Liver (tissue), 9 donors: ENCODE data around the gene ANKFY1. TPM values are rescaled to one million over a fixed set of nuclear protein-coding genes. Genes with fewer than 3 reads are reported as not detected.
A peak's percentile ranks its signal among the peaks of the same experiment; 100 is the strongest.

ENCODE experiments used
- DNase-seq: peaks from one replicate; pipeline ENCODE4 v3.0.0-alpha.2; 2017; ENCODE audit warnings: low spot score
- H3K27ac ChIP-seq, 2 donors: one replicate each; pipeline ENCODE4 v1.7.0; 2013; ENCODE audit warnings: inconsistent platforms in 2 of 2, low read length in 2 of 2, control low read depth in 1 of 2, low read depth in 1 of 2, mild to moderate bottlenecking in 1 of 2
- H3K27me3 ChIP-seq, 4 donors: one replicate each; pipeline versions ENCODE4 v1.6.1 to v1.7.0; 2013; ENCODE audit warnings: low read length in 3 of 4, inconsistent platforms in 1 of 4, mild to moderate bottlenecking in 1 of 4, moderate library complexity in 1 of 4; ENCODE audit not compliant: control insufficient read depth in 4 of 4, insufficient read depth in 4 of 4
- H3K36me3 ChIP-seq, 4 donors: one replicate each; pipeline versions ENCODE4 v1.6.1 to v1.7.0; 2013; ENCODE audit warnings: low read length in 3 of 4, mild to moderate bottlenecking in 3 of 4, low read depth in 1 of 4, moderate library complexity in 1 of 4; ENCODE audit not compliant: control insufficient read depth in 4 of 4, insufficient read depth in 3 of 4
- H3K4me1 ChIP-seq, 4 donors: one replicate each; pipeline versions ENCODE4 v1.6.1 to v1.7.0; 2013; ENCODE audit warnings: low read length in 3 of 4, mild to moderate bottlenecking in 3 of 4, moderate library complexity in 1 of 4; ENCODE audit not compliant: control insufficient read depth in 4 of 4, insufficient read depth in 4 of 4
- H3K4me3 ChIP-seq, 3 donors: one replicate each; pipeline versions ENCODE4 v1.6.1 to v1.7.0; 2013; ENCODE audit warnings: low read length in 3 of 3, control low read depth in 1 of 3, low read depth in 1 of 3, mild to moderate bottlenecking in 1 of 3
- H3K9ac ChIP-seq, 2 donors: one replicate each; pipeline ENCODE4 v1.7.0; 2013; ENCODE audit warnings: low read length in 2 of 2, mild to moderate bottlenecking in 2 of 2, moderate library complexity in 2 of 2, control low read depth in 1 of 2, low read depth in 1 of 2
- H3K9me3 ChIP-seq, 4 donors: one replicate each; pipeline versions ENCODE4 v1.6.1 to v1.7.0; 2013; ENCODE audit warnings: low read length in 3 of 4; ENCODE audit not compliant: control insufficient read depth in 4 of 4
- EGR1 ChIP-seq, 2 donors: IDR thresholded peaks; 2 replicates each; pipeline ENCODE4 v1.6.1; 2016 to 2018; ENCODE audit warnings: antibody characterized with exemption in 2 of 2, low read depth in 2 of 2
- FOXA1 ChIP-seq: IDR thresholded peaks from 2 replicates; pipeline ENCODE4 v1.6.1; 2016; ENCODE audit warnings: antibody characterized with exemption
- FOXA2 ChIP-seq: IDR thresholded peaks from 2 replicates; pipeline ENCODE4 v1.6.1; 2016; ENCODE audit warnings: antibody characterized with exemption
- GABPA ChIP-seq, 2 donors: IDR thresholded peaks in 1 of 2; conservative IDR thresholded peaks in 1 of 2; 2 replicates each; pipeline ENCODE4 v1.6.1; 2016; ENCODE audit warnings: antibody characterized with exemption in 2 of 2, mild to moderate bottlenecking in 1 of 2, moderate library complexity in 1 of 2
- HNF4A ChIP-seq, 2 donors: conservative IDR thresholded peaks; 2 replicates each; pipeline ENCODE4 v1.6.1; 2016; ENCODE audit warnings: antibody characterized with exemption in 2 of 2, mild to moderate bottlenecking in 2 of 2
- HNF4G ChIP-seq: IDR thresholded peaks from 2 replicates; pipeline ENCODE4 v1.6.1; 2016; ENCODE audit warnings: antibody characterized with exemption
- JUND ChIP-seq, 2 donors: IDR thresholded peaks; 2 replicates each; pipeline ENCODE4 v1.6.1; 2016; ENCODE audit warnings: antibody characterized with exemption in 2 of 2
- NR2F2 ChIP-seq: IDR thresholded peaks from 2 replicates; pipeline ENCODE4 v1.6.1; 2016; ENCODE audit warnings: antibody characterized with exemption
- RAD21 ChIP-seq, 2 donors: IDR thresholded peaks; 2 replicates each; pipeline ENCODE4 v1.6.1; 2016; ENCODE audit warnings: antibody characterized with exemption in 2 of 2, mild to moderate bottlenecking in 2 of 2
- RXRA ChIP-seq, 2 donors: IDR thresholded peaks; 2 replicates each; pipeline ENCODE4 v1.6.1; 2017 to 2018; ENCODE audit warnings: antibody characterized with exemption in 2 of 2, mild to moderate bottlenecking in 1 of 2
- TAF1 ChIP-seq: conservative IDR thresholded peaks from 2 replicates; pipeline ENCODE4 v1.6.1; 2016; ENCODE audit warnings: antibody characterized with exemption, mild to moderate bottlenecking
- YY1 ChIP-seq: IDR thresholded peaks from 2 replicates; pipeline ENCODE4 v1.6.1; 2016; ENCODE audit warnings: antibody characterized with exemption, mild to moderate bottlenecking
- WGBS: extraction: QIAGEN DNeasy Blood & Tissue Kit; methylation state at CpG from one replicate; pipeline ENCODE4 v1.1.7; 2013; 5-methylcytosine and 5-hydroxymethylcytosine counted together
- polyA plus RNA-seq, 2 donors: library from polyadenylated mRNA; stranded (reverse) in 1 of 2; unstranded in 1 of 2; fragments of 200-250 nt in 1 of 2; fragments of >200 nt in 1 of 2; fragmentation: Nextera tagmentation in 1 of 2; extraction: Ambion mirVana in 1 of 2; gene quantifications; one replicate each; pipeline versions ENCODE4 v1.2.1 to v1.2.3, GENCODE V29; 2013 to 2015
- total RNA-seq, 2 donors: library from RNA; depleted of rRNA; stranded (reverse); fragments of >200 nt; gene quantifications; one replicate each; pipeline ENCODE4 v1.2.3, GENCODE V29; 2014
- TF ChIP-seq, protein P1 (sequence below): IDR thresholded peaks from 2 replicates; pipeline ENCODE4 v1.6.1; 2016; ENCODE audit warnings: antibody characterized with exemption
- TF ChIP-seq, protein P2 (sequence below): IDR thresholded peaks from 2 replicates; pipeline ENCODE4 v1.6.1; 2016; ENCODE audit warnings: antibody characterized with exemption, mild to moderate bottlenecking
- TF ChIP-seq, protein P3 (sequence below): IDR thresholded peaks from 2 replicates; pipeline ENCODE4 v1.6.1; 2016; ENCODE audit warnings: antibody characterized with exemption
- TF ChIP-seq, protein P4 (sequence below): IDR thresholded peaks from 2 replicates; pipeline ENCODE4 v1.6.1; 2016; ENCODE audit warnings: antibody characterized with exemption
- donor health status: healthy.
- donor health status: healthy.
- donor health status: healthy.
- donor health status: healthy.
- donor health status: healthy.

The ANKFY1 gene
- total and polyA plus RNA-seq, 4 donors, result 6.8 to 38.6 (median 21.9) TPM

DNA sequence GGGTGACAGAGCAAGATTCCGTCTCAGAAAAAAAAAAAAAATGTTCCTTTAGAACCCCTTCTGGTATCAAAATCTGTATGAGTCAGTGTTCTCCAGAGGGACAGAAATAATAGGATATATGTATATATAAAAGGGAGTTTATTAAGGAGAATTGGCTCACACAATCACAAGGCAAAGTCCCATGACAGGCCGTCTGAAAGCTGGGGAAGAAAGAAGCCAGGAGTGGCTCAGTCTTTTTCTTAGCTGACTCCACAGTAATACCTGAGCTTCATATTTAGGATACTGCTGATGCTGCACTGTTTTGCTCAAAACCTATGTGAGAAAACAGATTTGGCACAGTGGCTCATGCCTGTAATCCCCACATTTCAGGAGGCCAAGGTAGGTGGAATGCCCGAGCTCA, 143.4 kb downstream of the ANKFY1 start:
- no peak overlapping the region for H3K9ac ChIP-seq
- TF ChIP-seq RAD21 (IDR thresholded peaks at IDR 0.05), result no peak
- no peak for TF ChIP-seq GABPA (IDR thresholded peaks at IDR 0.05 in 1 of 2, conservative IDR thresholded peaks at IDR 0.05 in 1 of 2)
- TF ChIP-seq, protein P1, sequence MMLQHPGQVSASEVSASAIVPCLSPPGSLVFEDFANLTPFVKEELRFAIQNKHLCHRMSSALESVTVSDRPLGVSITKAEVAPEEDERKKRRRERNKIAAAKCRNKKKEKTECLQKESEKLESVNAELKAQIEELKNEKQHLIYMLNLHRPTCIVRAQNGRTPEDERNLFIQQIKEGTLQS, result no peak
- no peak for TF ChIP-seq YY1
- TF ChIP-seq, protein P2, sequence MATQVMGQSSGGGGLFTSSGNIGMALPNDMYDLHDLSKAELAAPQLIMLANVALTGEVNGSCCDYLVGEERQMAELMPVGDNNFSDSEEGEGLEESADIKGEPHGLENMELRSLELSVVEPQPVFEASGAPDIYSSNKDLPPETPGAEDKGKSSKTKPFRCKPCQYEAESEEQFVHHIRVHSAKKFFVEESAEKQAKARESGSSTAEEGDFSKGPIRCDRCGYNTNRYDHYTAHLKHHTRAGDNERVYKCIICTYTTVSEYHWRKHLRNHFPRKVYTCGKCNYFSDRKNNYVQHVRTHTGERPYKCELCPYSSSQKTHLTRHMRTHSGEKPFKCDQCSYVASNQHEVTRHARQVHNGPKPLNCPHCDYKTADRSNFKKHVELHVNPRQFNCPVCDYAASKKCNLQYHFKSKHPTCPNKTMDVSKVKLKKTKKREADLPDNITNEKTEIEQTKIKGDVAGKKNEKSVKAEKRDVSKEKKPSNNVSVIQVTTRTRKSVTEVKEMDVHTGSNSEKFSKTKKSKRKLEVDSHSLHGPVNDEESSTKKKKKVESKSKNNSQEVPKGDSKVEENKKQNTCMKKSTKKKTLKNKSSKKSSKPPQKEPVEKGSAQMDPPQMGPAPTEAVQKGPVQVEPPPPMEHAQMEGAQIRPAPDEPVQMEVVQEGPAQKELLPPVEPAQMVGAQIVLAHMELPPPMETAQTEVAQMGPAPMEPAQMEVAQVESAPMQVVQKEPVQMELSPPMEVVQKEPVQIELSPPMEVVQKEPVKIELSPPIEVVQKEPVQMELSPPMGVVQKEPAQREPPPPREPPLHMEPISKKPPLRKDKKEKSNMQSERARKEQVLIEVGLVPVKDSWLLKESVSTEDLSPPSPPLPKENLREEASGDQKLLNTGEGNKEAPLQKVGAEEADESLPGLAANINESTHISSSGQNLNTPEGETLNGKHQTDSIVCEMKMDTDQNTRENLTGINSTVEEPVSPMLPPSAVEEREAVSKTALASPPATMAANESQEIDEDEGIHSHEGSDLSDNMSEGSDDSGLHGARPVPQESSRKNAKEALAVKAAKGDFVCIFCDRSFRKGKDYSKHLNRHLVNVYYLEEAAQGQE, result no peak
- H3K27me3 ChIP-seq, result no peaks in the 10 kb centered on the region
- H3K4me3 ChIP-seq, result no peak overlapping the region
- peaks cover 0 to 5% (median 0%) of the 10 kb centered on the region in 4 donors for H3K4me1 ChIP-seq
- no peaks in the 10 kb centered on the region for H3K9me3 ChIP-seq
- no peak overlapping the region for H3K27ac ChIP-seq
- peaks cover 8 to 30% (median 28%) of the 10 kb centered on the region in 4 donors for H3K36me3 ChIP-seq
- no peak for DNase-seq
- WGBS, result 77% methylated on average over 3 of the region's 3 CpGs

DNA sequence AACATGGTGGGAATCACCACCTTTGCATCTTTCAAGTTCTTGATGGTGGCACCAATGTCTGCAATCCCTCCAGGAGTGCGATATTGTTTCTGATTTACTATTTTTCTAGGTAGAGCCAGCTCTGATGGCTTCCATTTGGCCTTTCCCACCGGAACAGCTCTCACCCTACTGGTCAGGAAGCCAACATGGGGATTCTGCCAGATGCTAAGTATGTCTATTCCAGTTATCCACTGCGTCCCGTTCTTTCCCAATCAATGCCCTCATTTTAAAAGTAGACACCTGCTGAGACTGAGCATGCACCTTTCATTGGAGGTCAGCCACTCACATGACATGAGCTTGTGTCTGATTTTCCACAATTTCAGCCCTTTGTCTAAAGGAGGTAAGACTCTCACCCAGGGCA, 144.5 kb downstream of the ANKFY1 start:
- H3K9ac ChIP-seq, result no peak overlapping the region
- 72% methylated on average over 4 of the region's 4 CpGs for WGBS
- no peaks in the 10 kb centered on the region for H3K27me3 ChIP-seq
- no peak for DNase-seq
- H3K4me1 ChIP-seq, result peaks cover 0 to 5% (median 0%) of the 10 kb centered on the region in 4 donors
- H3K27ac ChIP-seq, result no peak overlapping the region
- no peak overlapping the region for H3K4me3 ChIP-seq
- peaks cover 7 to 39% (median 32%) of the 10 kb centered on the region in 4 donors for H3K36me3 ChIP-seq
- no peak for TF ChIP-seq FOXA1
- no peak for TF ChIP-seq JUND (IDR thresholded peaks at IDR 0.05)
- no peak for TF ChIP-seq HNF4G
- TF ChIP-seq, protein P1, result no peak
- no peak for TF ChIP-seq TAF1
- no peak for TF ChIP-seq RAD21 (IDR thresholded peaks at IDR 0.05)
- no peak for TF ChIP-seq FOXA2
- TF ChIP-seq, protein P3, sequence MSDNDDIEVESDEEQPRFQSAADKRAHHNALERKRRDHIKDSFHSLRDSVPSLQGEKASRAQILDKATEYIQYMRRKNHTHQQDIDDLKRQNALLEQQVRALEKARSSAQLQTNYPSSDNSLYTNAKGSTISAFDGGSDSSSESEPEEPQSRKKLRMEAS, result no peak
- TF ChIP-seq HNF4A (conservative IDR thresholded peaks at IDR 0.05), result no peak
- no peaks in the 10 kb centered on the region for H3K9me3 ChIP-seq

DNA sequence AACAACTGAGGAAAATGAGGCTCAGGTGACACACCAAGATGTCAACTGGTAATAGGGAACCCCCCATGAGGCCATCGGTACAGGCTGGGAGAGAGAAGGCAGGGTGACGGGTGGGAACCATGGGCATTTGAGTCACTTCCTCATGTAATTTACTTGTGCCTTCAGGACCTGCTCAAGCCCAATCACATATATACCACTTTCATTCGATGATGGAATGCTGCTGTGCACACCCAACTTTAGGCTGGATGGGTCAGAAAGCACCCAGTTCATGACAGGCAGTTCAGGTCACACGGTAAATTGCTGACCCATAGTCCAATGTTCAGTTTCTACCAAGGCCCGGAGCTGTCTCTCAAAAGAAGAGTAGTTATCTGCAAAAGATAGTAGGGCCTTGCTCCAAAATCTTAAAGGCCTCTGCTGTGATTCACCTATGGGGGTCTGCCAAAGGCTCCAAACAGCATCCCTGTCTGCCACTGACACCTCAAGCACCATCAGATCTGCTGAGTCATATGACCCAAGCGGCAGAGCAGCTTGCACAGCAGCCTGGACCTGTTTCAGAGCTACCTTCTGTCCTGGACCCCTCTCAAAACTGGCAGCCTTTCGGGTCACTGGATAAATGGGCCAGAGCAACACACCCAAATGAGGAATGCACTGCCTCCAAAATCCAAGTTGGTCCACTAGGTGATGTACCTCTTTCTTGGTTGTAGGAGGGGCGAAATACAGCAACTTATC, 145.6 kb downstream of the ANKFY1 start:
- TF ChIP-seq, protein P3, result no peak
- TF ChIP-seq RXRA (IDR thresholded peaks at IDR 0.05) (peak in 1 of 2 donors; percentile 37), NR2F2 (no peak), HNF4A (conservative IDR thresholded peaks at IDR 0.05) (peak; percentile 58 to 82), EGR1 (IDR thresholded peaks at IDR 0.05; ENCODE audit: low read depth in 2 of 2) (no peak), HNF4G (no peak)
- TF ChIP-seq, protein P1, result no peak
- TF ChIP-seq, protein P4, sequence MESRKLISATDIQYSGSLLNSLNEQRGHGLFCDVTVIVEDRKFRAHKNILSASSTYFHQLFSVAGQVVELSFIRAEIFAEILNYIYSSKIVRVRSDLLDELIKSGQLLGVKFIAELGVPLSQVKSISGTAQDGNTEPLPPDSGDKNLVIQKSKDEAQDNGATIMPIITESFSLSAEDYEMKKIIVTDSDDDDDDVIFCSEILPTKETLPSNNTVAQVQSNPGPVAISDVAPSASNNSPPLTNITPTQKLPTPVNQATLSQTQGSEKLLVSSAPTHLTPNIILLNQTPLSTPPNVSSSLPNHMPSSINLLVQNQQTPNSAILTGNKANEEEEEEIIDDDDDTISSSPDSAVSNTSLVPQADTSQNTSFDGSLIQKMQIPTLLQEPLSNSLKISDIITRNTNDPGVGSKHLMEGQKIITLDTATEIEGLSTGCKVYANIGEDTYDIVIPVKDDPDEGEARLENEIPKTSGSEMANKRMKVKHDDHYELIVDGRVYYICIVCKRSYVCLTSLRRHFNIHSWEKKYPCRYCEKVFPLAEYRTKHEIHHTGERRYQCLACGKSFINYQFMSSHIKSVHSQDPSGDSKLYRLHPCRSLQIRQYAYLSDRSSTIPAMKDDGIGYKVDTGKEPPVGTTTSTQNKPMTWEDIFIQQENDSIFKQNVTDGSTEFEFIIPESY, result no peak
- H3K27ac ChIP-seq, result no peak overlapping the region
- H3K4me1 ChIP-seq, result peaks cover 0 to 5% (median 0%) of the 10 kb centered on the region in 4 donors
- no peak overlapping the region for H3K9ac ChIP-seq
- WGBS, result 77% methylated on average over 8 of the region's 8 CpGs
- H3K9me3 ChIP-seq, result no peaks in the 10 kb centered on the region
- H3K36me3 ChIP-seq, result peaks cover 8 to 41% (median 33%) of the 10 kb centered on the region in 4 donors
- H3K27me3 ChIP-seq, result no peaks in the 10 kb centered on the region
- DNase-seq, result no peak
- H3K4me3 ChIP-seq, result no peak overlapping the region
